GM23338 (cell line): ENCODE results near the gene TFB2M. TPM values are rescaled to one million over a fixed set of nuclear protein-coding genes. Genes with fewer than 3 reads are reported as not detected.

Source experiments
- ATAC-seq: fragments of 200-7000 bp; cut with Tn5 transposase; 3 replicates; pipeline ENCODE4 v1.9.1; 2020
- DNase-seq: peaks from one replicate; pipeline ENCODE4 v3.0.0-alpha.2; 2015; ENCODE audit warnings: low spot score
- H2AFZ ChIP-seq: fragments of 200-600 bp; sonication (generic); 2 replicates; pipeline ENCODE4 v1.8.0; 2016; ENCODE audit warnings: antibody characterized with exemption, mild to moderate bottlenecking, moderate library complexity
- H3F3A ChIP-seq: fragments of 200-600 bp; sonication (generic); replicated peaks from 2 replicates; pipeline ENCODE4 v1.8.0; 2017; ENCODE audit warnings: antibody characterized with exemption, mixed run types, low read depth
- H3K27ac ChIP-seq: fragments of 200-600 bp; sonication (generic); 2 replicates; pipeline ENCODE4 v1.6.1; 2016; ENCODE audit warnings: low read depth
- H3K27me3 ChIP-seq: fragments of 200-600 bp; sonication (generic); 2 replicates; pipeline ENCODE4 v1.8.0; 2016; ENCODE audit warnings: mild to moderate bottlenecking, mixed run types, moderate library complexity; ENCODE audit not compliant: insufficient read depth
- H3K36me3 ChIP-seq: fragments of 200-600 bp; sonication (generic); 2 replicates; pipeline ENCODE4 v1.8.0; 2016; ENCODE audit warnings: mild to moderate bottlenecking; ENCODE audit not compliant: insufficient read depth
- H3K4me1 ChIP-seq: fragments of 200-600 bp; sonication (generic); 2 replicates; pipeline ENCODE4 v1.8.0; 2016; ENCODE audit warnings: mild to moderate bottlenecking, moderate library complexity; ENCODE audit not compliant: insufficient read depth
- H3K4me2 ChIP-seq: fragments of 200-600 bp; sonication (generic); 2 replicates; pipeline ENCODE4 v1.7.1; 2017; ENCODE audit warnings: mixed run types
- H3K4me3 ChIP-seq: fragments of 200-600 bp; sonication (generic); 2 replicates; pipeline ENCODE4 v1.6.1; 2016; ENCODE audit warnings: mixed run types
- H3K79me2 ChIP-seq: fragments of 200-600 bp; sonication (generic); replicated peaks from 2 replicates; pipeline ENCODE4 v1.8.0; 2017; ENCODE audit warnings: mild to moderate bottlenecking; ENCODE audit not compliant: insufficient read depth
- H3K9me2 ChIP-seq: fragments of 200-600 bp; sonication (generic); 2 replicates; pipeline ENCODE4 v1.8.0; 2017; ENCODE audit not compliant: insufficient read depth
- H4K20me1 ChIP-seq: fragments of 200-600 bp; sonication (generic); replicated peaks from 2 replicates; pipeline ENCODE4 v1.8.0; 2017; ENCODE audit warnings: mild to moderate bottlenecking; ENCODE audit not compliant: insufficient read depth
- H3K27ac Mint-ChIP-seq: 2 replicates; pipeline ENCODE4 v1.8.0; 2020; ENCODE audit warnings: inconsistent platforms, mild to moderate bottlenecking, moderate library complexity, mixed read lengths
- H3K27me3 Mint-ChIP-seq: 3 replicates; pipeline ENCODE4 v1.8.0; 2022; ENCODE audit warnings: low read depth, mild to moderate bottlenecking, moderate library complexity, mixed read lengths, inconsistent platforms; ENCODE audit not compliant: insufficient read depth, poor library complexity
- H3K36me3 Mint-ChIP-seq: 3 replicates; pipeline ENCODE4 v1.8.0; 2021; ENCODE audit warnings: low read depth, mild to moderate bottlenecking, inconsistent platforms, moderate library complexity, mixed read lengths
- H3K4me1 Mint-ChIP-seq: 3 replicates; pipeline ENCODE4 v1.8.0; 2020; ENCODE audit warnings: mild to moderate bottlenecking, inconsistent platforms, mixed read lengths
- H3K4me3 Mint-ChIP-seq: 3 replicates; pipeline ENCODE4 v1.8.0; 2021; ENCODE audit warnings: moderate library complexity, mild to moderate bottlenecking, inconsistent platforms, mixed read lengths
- H3K9me3 Mint-ChIP-seq: 3 replicates; pipeline ENCODE4 v1.8.0; 2020; ENCODE audit warnings: moderate library complexity, mild to moderate bottlenecking, inconsistent platforms, mixed read lengths
- CREB1 ChIP-seq: fragments of 250-450 bp; sonication (Bioruptor Pico); IDR thresholded peaks from 2 replicates; pipeline ENCODE4 v1.5.0; 2020; ENCODE audit warnings: low read depth, mild to moderate bottlenecking, moderate library complexity
- CTCF ChIP-seq, 2 experiments: fragments of 200-600 bp in 1 of 2; sonication (generic) in 1 of 2; conservative IDR thresholded peaks; 2 replicates each; pipeline versions ENCODE4 v1.5.1 to v1.6.1; 2016 to 2017; ENCODE audit warnings: antibody characterized with exemption in 2 of 2, low read depth in 2 of 2, mild to moderate bottlenecking in 2 of 2, moderate library complexity in 1 of 2
- ETS1 ChIP-seq: IDR thresholded peaks from 2 replicates; pipeline ENCODE4 v1.6.1; 2016; ENCODE audit warnings: antibody characterized with exemption
- EZH2 ChIP-seq: fragments of 200-600 bp; sonication (generic); IDR thresholded peaks from one replicate; pipeline ENCODE4 v1.8.0; 2017; ENCODE audit warnings: antibody characterized with exemption, mild to moderate bottlenecking, low read depth; ENCODE audit not compliant: unreplicated experiment
- EZH2phosphoT487 ChIP-seq: fragments of 200-600 bp; sonication (generic); IDR thresholded peaks from one replicate; pipeline ENCODE4 v1.8.1; 2018; ENCODE audit warnings: antibody characterized with exemption; ENCODE audit not compliant: unreplicated experiment
- JUNB ChIP-seq: IDR thresholded peaks from one replicate; pipeline ENCODE4 v1.6.1; 2016; ENCODE audit warnings: antibody characterized with exemption; ENCODE audit not compliant: unreplicated experiment
- NANOG ChIP-seq: IDR thresholded peaks from 2 replicates; pipeline ENCODE4 v1.6.1; 2016; ENCODE audit warnings: antibody characterized with exemption, borderline replicate concordance
- POLR2AphosphoS5 ChIP-seq: IDR thresholded peaks from 2 replicates; pipeline ENCODE4 v1.6.1; 2016; ENCODE audit warnings: antibody characterized with exemption, low read depth
- REST ChIP-seq: IDR thresholded peaks from one replicate; pipeline ENCODE4 v1.6.1; 2018; ENCODE audit warnings: antibody characterized with exemption; ENCODE audit not compliant: unreplicated experiment
- STAT1 ChIP-seq: IDR thresholded peaks from one replicate; pipeline ENCODE4 v1.6.1; 2016; ENCODE audit warnings: antibody characterized with exemption; ENCODE audit not compliant: unreplicated experiment
- ZNF114 ChIP-seq: fragments of 250-450 bp; sonication (Bioruptor Pico); IDR thresholded peaks from 2 replicates; pipeline ENCODE4 v1.5.0; 2020; ENCODE audit warnings: mild to moderate bottlenecking, moderate library complexity
- ZNF331 ChIP-seq: fragments of 250-450 bp; sonication (Bioruptor Pico); IDR thresholded peaks from 2 replicates; pipeline ENCODE4 v1.5.0; 2020; ENCODE audit warnings: low read depth, mild to moderate bottlenecking, moderate library complexity
- ZNF462 ChIP-seq: fragments of 250-450 bp; sonication (Bioruptor Pico); IDR thresholded peaks from 2 replicates; pipeline ENCODE4 v1.5.0; 2020; ENCODE audit warnings: mild to moderate bottlenecking, moderate library complexity
- polyA plus RNA-seq: library from polyadenylated mRNA; unstranded; fragments of >200 nt; fragmentation: Nextera tagmentation; extraction: Ambion mirVana; gene quantifications from 2 replicates; pipeline ENCODE4 v1.2.1, GENCODE V29; 2016
- total RNA-seq: library from RNA; depleted of rRNA; stranded (reverse); fragments of >200 nt; shearing (Covaris generic); gene quantifications from 2 replicates; pipeline ENCODE4 v1.2.3, GENCODE V29; 2014

Gene TFB2M
- total and polyA plus RNA-seq, 2 experiments from 2014 or later: 18.7 to 24.9 TPM

- peaks cover 4% of the 10 kb centered on the region for H3K36me3 Mint-ChIP-seq
- peaks cover 17% of the 10 kb centered on the region for H3K27me3 Mint-ChIP-seq
- no peak for DNase-seq
- Histone ChIP-seq H3K4me2 (no peak overlapping the region), H3K9me2 (no peaks in the 10 kb centered on the region), H3F3A (no peaks in the 10 kb centered on the region), H3K36me3 (no peaks in the 10 kb centered on the region), H3K4me1 (peaks cover 7% of the 10 kb centered on the region), H3K4me3 (no peak overlapping the region), H3K27ac (no peak overlapping the region), H3K79me2 (peaks cover 10% of the 10 kb centered on the region), H3K27me3 (peaks cover 5% of the 10 kb centered on the region; the same call in 1 of the 2 replicates), H2AFZ (no peak overlapping the region), H4K20me1 (0 out of 2 replicates have a peak, but pooled peaks cover 4% of the 10 kb centered on the region)
- H3K4me1 Mint-ChIP-seq: peaks cover 11% of the 10 kb centered on the region
- H3K9me3 Mint-ChIP-seq: peaks cover 35% of the 10 kb centered on the region
- no peak overlapping the region for H3K4me3 Mint-ChIP-seq
- TF ChIP-seq ZNF331 (CRISPR knock-in tag) (no peak), EZH2phosphoT487 (no peak), POLR2AphosphoS5 (no peak), CREB1 (CRISPR knock-in tag) (no peak), CTCF (conservative IDR thresholded peaks at IDR 0.05; ENCODE audit: low read depth in 2 of 2) (no peak), NANOG (no peak), EZH2 (no peak), REST (no peak), STAT1 (no peak), ETS1 (no peak), ZNF114 (no peak), JUNB (no peak), ZNF462 (no peak)
- ATAC-seq: no peak
- no peak overlapping the region for H3K27ac Mint-ChIP-seq
These were observed 55.7 kb downstream of the TFB2M start for GRCh38 chr1:246510147-246511030.
